H1 (cell line): ENCODE measurements around the gene OAS3. TPM values are rescaled to one million over a fixed set of nuclear protein-coding genes. Genes with fewer than 3 reads are reported as not detected.

Experiments used
- CBX5 ChIP-seq: fragments of 300-800, 300-1000 bp; sonication (generic); IDR thresholded peaks from 2 replicates; pipeline ENCODE4 v1.7.1; 2016; ENCODE audit warnings: antibody characterized with exemption, low read length, low read depth
- JUND ChIP-seq: IDR thresholded peaks from 2 replicates; pipeline ENCODE4 v1.6.1; 2011; ENCODE audit warnings: mild to moderate bottlenecking, improper control_type of control experiment, low read length
- KDM4A ChIP-seq: IDR thresholded peaks from one replicate; pipeline ENCODE4 v1.7.1; 2012; ENCODE audit warnings: low read depth, mild to moderate bottlenecking, moderate library complexity, low read length, inconsistent platforms; ENCODE audit not compliant: severe bottlenecking
- RNF2 ChIP-seq: fragments of 200-900, 300-1000 bp; sonication (generic); IDR thresholded peaks from 2 replicates; pipeline ENCODE4 v1.7.1; 2016; ENCODE audit warnings: borderline replicate concordance, low read depth, mild to moderate bottlenecking, antibody characterized with exemption, low read length; ENCODE audit not compliant: poor library complexity, severe bottlenecking; ENCODE audit errors: missing control alignments
- SAP30 ChIP-seq: fragments of 300-600 bp; sonication (generic); IDR thresholded peaks from 2 replicates; pipeline ENCODE4 v1.7.1; 2012; ENCODE audit warnings: low read length, moderate library complexity, mild to moderate bottlenecking, inconsistent platforms; ENCODE audit not compliant: insufficient read depth, insufficient replicate concordance
- SIRT6 ChIP-seq: IDR thresholded peaks from one replicate; pipeline ENCODE4 v1.7.1; 2012; ENCODE audit warnings: low read length, inconsistent platforms
- SRF ChIP-seq: IDR thresholded peaks from 2 replicates; pipeline ENCODE4 v1.6.1; 2011; ENCODE audit warnings: mild to moderate bottlenecking, low read depth, low read length, moderate library complexity
- TBP ChIP-seq: IDR thresholded peaks from 2 replicates; pipeline ENCODE4 v1.6.1; 2011; ENCODE audit warnings: low read depth, low read length, improper control_type of control experiment
- polyA plus RNA-seq, 7 experiments: library from polyadenylated mRNA; depleted of rRNA in 3 of 7; stranded (reverse) in 5 of 7; unstranded in 2 of 7; fragments of >200 nt in 5 of 7; fragments of 200-250 nt in 2 of 7; gene quantifications; 1 replicate in 5 of 7; 2 replicates in 1 of 7; 4 replicates in 1 of 7; pipeline versions ENCODE4 v1.2.1 to v1.2.3, GENCODE V29; 2011 to 2013; ENCODE audit warnings: missing spikeins in 2 of 7, mixed read lengths in 2 of 7
- total RNA-seq: library from RNA; stranded (reverse); fragmentation: NEBNext Ultra II Directional; extraction: Animal tissue kit (Norgen Biotek cat#: 25700); gene quantifications from 2 replicates; pipeline ENCODE4 v1.2.1, GENCODE V29; 2021

Gene OAS3
- total and polyA plus RNA-seq, 2 of the 8 experiments (the other 6 are each of a cell fraction or from before 2014, with no cell fraction given), result 0.73 to 3.7 TPM

DNA sequence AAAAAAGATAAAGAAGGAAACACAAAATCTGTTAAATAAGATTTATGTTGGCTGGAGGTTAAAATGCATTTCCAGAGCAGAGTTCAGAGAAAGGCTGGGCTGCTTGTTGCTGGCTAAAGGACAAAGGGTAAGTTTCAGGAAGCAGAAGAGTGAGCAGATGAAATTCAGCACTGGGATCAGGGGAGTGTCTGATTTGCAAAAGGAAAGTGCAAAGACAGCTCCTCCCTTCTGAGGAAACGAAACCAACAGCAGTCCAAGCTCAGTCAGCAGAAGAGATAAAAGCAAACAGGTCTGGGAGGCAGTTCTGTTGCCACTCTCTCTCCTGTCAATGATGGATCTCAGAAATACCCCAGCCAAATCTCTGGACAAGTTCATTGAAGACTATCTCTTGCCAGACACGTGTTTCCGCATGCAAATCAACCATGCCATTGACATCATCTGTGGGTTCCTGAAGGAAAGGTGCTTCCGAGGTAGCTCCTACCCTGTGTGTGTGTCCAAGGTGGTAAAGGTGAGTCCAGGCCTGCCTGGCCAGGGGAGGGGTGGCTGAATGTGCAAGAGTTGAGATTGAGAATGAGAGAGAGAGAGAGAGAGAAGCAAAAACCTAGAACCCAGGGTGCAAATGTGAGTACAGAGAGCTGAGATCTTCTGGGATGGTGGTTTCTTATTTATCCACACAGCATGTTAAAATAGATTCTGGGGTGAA lies 31.4 kb upstream of the OAS3 start, which contains the start of gene OAS1 (continued):
- TF ChIP-seq RNF2 (no peak), SAP30 (no peak), CBX5 (no peak), SRF (no peak), JUND (no peak), SIRT6 (no peak), KDM4A (no peak), TBP (no peak)
